K562 (cell line): ENCODE data around the gene RBM19. TPM values are rescaled to one million over a fixed set of nuclear protein-coding genes. Genes with fewer than 3 reads are reported as not detected.

Experiments
- ARNT ChIP-seq, 2 experiments: fragments of 450-650 bp; IDR thresholded peaks; 2 replicates each; pipeline ENCODE4 v1.6.1; 2016; ENCODE audit warnings: mild to moderate bottlenecking in 1 of 2
- CBX3 ChIP-seq, 2 experiments: IDR thresholded peaks; 1 replicate in 1 of 2; 2 replicates in 1 of 2; pipeline ENCODE4 v1.6.1; 2012; ENCODE audit warnings: inconsistent platforms in 2 of 2, low read length in 2 of 2, borderline replicate concordance in 1 of 2, control low read depth in 1 of 2
- ELF4 ChIP-seq: fragments of 450-650 bp; formaldehyde crosslinking; IDR thresholded peaks from 2 replicates; pipeline ENCODE4 v1.4.0; 2022; ENCODE audit warnings: missing genetic modification characterization
- HNRNPLL ChIP-seq: fragments of 200-400 bp; formaldehyde crosslinking; IDR thresholded peaks from 2 replicates; pipeline ENCODE4 v1.6.1; 2017; ENCODE audit warnings: low read length, low read depth, mild to moderate bottlenecking; ENCODE audit not compliant: poor library complexity, severe bottlenecking
- MAFG ChIP-seq: fragments of 450-650 bp; conservative IDR thresholded peaks from 2 replicates; pipeline ENCODE4 v1.6.1; 2016; ENCODE audit warnings: missing genetic modification characterization, missing compliant biosample characterization
- PHF20 ChIP-seq: fragments of 450-650 bp; IDR thresholded peaks from 2 replicates; pipeline ENCODE4 v1.6.1; 2018; ENCODE audit not compliant: partially characterized antibody
- PHF21A ChIP-seq: fragments of 450-650 bp; IDR thresholded peaks from 2 replicates; pipeline ENCODE4 v1.6.1; 2017; ENCODE audit warnings: low read depth, borderline replicate concordance
- PHF8 ChIP-seq: fragments of 200-600 bp; sonication (generic); IDR thresholded peaks from 2 replicates; pipeline ENCODE4 v1.6.1; 2012; ENCODE audit warnings: mixed run types, mild to moderate bottlenecking, inconsistent platforms, low read length, moderate library complexity, borderline replicate concordance
- POLR2AphosphoS5 ChIP-seq: IDR thresholded peaks from 2 replicates; pipeline ENCODE4 v1.6.1; 2011; ENCODE audit warnings: mild to moderate bottlenecking, low read depth, low read length, moderate library complexity; ENCODE audit not compliant: control insufficient read depth, insufficient read depth
- RNF2 ChIP-seq: sonication (generic); IDR thresholded peaks from 2 replicates; pipeline ENCODE4 v1.6.1; 2016
- SLC30A9 ChIP-seq: fragments of 250-450 bp; sonication (Bioruptor Pico); IDR thresholded peaks from 2 replicates; pipeline ENCODE4 v1.8.0; 2022; ENCODE audit warnings: mild to moderate bottlenecking, moderate library complexity
- SMARCE1 ChIP-seq: fragments of 450-650 bp; IDR thresholded peaks from 2 replicates; pipeline ENCODE4 v1.7.1; 2016; ENCODE audit warnings: mild to moderate bottlenecking
- TAF9B ChIP-seq: fragments of 450-650 bp; IDR thresholded peaks from 2 replicates; pipeline ENCODE4 v1.6.1; 2018; ENCODE audit warnings: mild to moderate bottlenecking; ENCODE audit not compliant: partially characterized antibody
- ZNF165 ChIP-seq: fragments of 250-450 bp; sonication (Bioruptor Pico); IDR thresholded peaks from 2 replicates; pipeline ENCODE4 v1.4.0; 2020; ENCODE audit warnings: borderline replicate concordance
- ZNF444 ChIP-seq: fragments of 250-450 bp; sonication (Bioruptor Pico); IDR thresholded peaks from 2 replicates; pipeline ENCODE4 v1.4.0; 2020; ENCODE audit warnings: mild to moderate bottlenecking, moderate library complexity
- ZNF75A ChIP-seq: fragments of 450-650 bp; formaldehyde crosslinking; IDR thresholded peaks from 2 replicates; pipeline ENCODE4 v1.4.0; 2020; ENCODE audit warnings: mild to moderate bottlenecking
- ZNF778 ChIP-seq: fragments of 450-650 bp; formaldehyde crosslinking; IDR thresholded peaks from 2 replicates; pipeline ENCODE4 v1.4.0; 2020; ENCODE audit warnings: mild to moderate bottlenecking, moderate library complexity
- polyA plus RNA-seq, 8 experiments: library from polyadenylated mRNA; depleted of rRNA in 4 of 8; stranded (reverse) in 5 of 8; unstranded in 3 of 8; fragments of >200 nt; fragmentation: Nextera tagmentation in 2 of 8; fragmentation: Illumina TruSeq in 1 of 8; extraction: Ambion mirVana in 2 of 8; extraction: Trizol in 1 of 8; gene quantifications; 2 replicates each; pipeline versions ENCODE4 v1.2.1 to v1.2.3, GENCODE V29; 2011 to 2014; ENCODE audit warnings: inconsistent platforms in 1 of 8, missing spikeins in 1 of 8
- total RNA-seq, 7 experiments: library from RNA; depleted of rRNA in 6 of 7; stranded (reverse); fragments of >200 nt in 6 of 7; fragmentation: Illumina TruSeq in 2 of 7; extraction: Trizol in 2 of 7; gene quantifications; 2 replicates each; pipeline versions ENCODE4 v1.2.1 to v1.2.3, GENCODE V29; 2011 to 2021; ENCODE audit warnings: low replicate concordance in 1 of 7
- TF ChIP-seq, protein P1 (sequence below), 3 experiments: fragments of 200-800 bp in 1 of 3; fragments of 250-450 bp in 1 of 3; fragments of 450-650 bp in 1 of 3; sonication (Bioruptor Pico) in 1 of 3; sonication (Bioruptor generic) in 1 of 3; formaldehyde crosslinking in 1 of 3; IDR thresholded peaks; 2 replicates each; pipeline versions ENCODE4 v1.6.1 to v1.8.0; 2016 to 2022; ENCODE audit warnings: mild to moderate bottlenecking in 2 of 3, missing genetic modification characterization in 2 of 3, missing compliant biosample characterization in 1 of 3, moderate library complexity in 1 of 3
- TF ChIP-seq, protein P2 (sequence below): fragments of 450-650 bp; formaldehyde crosslinking; IDR thresholded peaks from 2 replicates; pipeline ENCODE4 v1.4.0; 2022; ENCODE audit warnings: mild to moderate bottlenecking, moderate library complexity
- TF ChIP-seq, protein P3 (sequence below): fragments of 450-650 bp; IDR thresholded peaks from 2 replicates; pipeline ENCODE4 v1.6.1; 2016; ENCODE audit warnings: antibody characterized with exemption
- TF ChIP-seq, protein P4 (sequence below): fragments of 250-450 bp; sonication (Bioruptor Pico); IDR thresholded peaks from 2 replicates; pipeline ENCODE4 v1.8.0; 2021; ENCODE audit warnings: borderline replicate concordance, mild to moderate bottlenecking, moderate library complexity; ENCODE audit not compliant: poor library complexity, severe bottlenecking

Gene RBM19
- total and polyA plus RNA-seq, 9 of the 15 experiments (the other 6 are each of a cell fraction or from before 2014, with no cell fraction given): 16.0 to 58.4 (median 37.9) TPM

DNA sequence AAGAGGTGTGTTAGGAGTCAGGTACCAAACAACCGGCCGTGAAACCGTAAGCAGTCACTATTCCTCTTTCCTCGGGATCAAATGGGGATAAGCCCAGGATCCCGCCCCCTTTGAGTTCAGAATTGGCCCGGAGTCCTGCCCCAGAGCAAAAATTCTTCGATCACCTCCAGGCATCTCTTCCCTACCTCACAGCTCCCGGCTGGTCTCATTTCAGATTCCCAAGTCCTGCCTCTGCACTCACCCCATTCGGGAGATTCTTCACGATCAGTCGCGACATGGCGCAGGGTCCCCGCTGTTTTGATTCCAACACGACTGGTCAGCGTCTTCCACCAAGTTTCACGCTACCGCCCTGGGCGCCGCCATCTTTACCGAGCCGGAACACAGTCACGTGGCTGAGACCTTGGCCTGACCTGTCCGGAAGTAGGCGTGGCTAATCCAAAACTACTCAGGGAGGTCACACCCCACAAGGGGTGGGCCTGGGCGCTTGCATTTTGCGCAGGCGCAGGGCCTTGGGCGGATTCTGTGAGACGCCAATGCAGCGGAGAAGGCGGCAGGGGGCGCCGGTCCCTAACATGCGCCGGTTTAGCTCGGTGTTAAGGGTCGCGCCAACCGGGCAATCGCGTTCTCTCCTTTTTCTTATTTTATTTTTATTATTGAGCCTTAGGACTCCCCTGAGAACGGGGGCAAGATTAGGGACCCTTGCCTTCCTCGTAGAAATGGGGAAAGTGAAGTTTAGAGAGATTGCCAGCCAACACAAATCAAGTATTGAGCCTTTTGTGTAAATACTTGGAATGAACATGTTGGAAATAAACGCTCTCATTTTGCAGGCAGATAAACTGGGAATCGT lies at the start of gene RBM19 (continued):
- TF ChIP-seq, protein P1, sequence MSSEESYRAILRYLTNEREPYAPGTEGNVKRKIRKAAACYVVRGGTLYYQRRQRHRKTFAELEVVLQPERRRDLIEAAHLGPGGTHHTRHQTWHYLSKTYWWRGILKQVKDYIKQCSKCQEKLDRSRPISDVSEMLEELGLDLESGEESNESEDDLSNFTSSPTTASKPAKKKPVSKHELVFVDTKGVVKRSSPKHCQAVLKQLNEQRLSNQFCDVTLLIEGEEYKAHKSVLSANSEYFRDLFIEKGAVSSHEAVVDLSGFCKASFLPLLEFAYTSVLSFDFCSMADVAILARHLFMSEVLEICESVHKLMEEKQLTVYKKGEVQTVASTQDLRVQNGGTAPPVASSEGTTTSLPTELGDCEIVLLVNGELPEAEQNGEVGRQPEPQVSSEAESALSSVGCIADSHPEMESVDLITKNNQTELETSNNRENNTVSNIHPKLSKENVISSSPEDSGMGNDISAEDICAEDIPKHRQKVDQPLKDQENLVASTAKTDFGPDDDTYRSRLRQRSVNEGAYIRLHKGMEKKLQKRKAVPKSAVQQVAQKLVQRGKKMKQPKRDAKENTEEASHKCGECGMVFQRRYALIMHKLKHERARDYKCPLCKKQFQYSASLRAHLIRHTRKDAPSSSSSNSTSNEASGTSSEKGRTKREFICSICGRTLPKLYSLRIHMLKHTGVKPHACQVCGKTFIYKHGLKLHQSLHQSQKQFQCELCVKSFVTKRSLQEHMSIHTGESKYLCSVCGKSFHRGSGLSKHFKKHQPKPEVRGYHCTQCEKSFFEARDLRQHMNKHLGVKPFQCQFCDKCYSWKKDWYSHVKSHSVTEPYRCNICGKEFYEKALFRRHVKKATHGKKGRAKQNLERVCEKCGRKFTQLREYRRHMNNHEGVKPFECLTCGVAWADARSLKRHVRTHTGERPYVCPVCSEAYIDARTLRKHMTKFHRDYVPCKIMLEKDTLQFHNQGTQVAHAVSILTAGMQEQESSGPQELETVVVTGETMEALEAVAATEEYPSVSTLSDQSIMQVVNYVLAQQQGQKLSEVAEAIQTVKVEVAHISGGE (CRISPR knock-in tag; IDR thresholded peaks at IDR 0.05): no peak; a peak in 1 of 6 replicates
- TF ChIP-seq, protein P2, sequence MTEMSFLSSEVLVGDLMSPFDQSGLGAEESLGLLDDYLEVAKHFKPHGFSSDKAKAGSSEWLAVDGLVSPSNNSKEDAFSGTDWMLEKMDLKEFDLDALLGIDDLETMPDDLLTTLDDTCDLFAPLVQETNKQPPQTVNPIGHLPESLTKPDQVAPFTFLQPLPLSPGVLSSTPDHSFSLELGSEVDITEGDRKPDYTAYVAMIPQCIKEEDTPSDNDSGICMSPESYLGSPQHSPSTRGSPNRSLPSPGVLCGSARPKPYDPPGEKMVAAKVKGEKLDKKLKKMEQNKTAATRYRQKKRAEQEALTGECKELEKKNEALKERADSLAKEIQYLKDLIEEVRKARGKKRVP (CRISPR knock-in tag): no peak
- no peak for TF ChIP-seq MAFG (tag)
- peak; percentile 80 for TF ChIP-seq SMARCE1
- peak; percentile 74 for TF ChIP-seq POLR2AphosphoS5
- TF ChIP-seq ARNT (IDR thresholded peaks at IDR 0.05): 0 out of 4 replicates have a peak, but pooled peaks of 1 of the 2 experiments have one; percentile 46
- TF ChIP-seq TAF9B: peak; percentile 45
- no peak for TF ChIP-seq SLC30A9 (CRISPR knock-in tag)
- no peak for TF ChIP-seq ZNF778 (CRISPR knock-in tag)
- no peak for TF ChIP-seq ZNF165 (CRISPR knock-in tag)
- peak; percentile 99 for TF ChIP-seq PHF20
- TF ChIP-seq CBX3 (IDR thresholded peaks at IDR 0.05; ENCODE audit: borderline replicate concordance in 1 of 2, low read length in 2 of 2): peak in 1 of 2 experiments; percentile 52; a peak in 1 of 3 replicates
- peak; percentile 80; the same call in 1 of the 2 replicates for TF ChIP-seq PHF8
- 0 out of 2 replicates have a peak, but pooled peaks have one; percentile 17 for TF ChIP-seq RNF2
- no peak for TF ChIP-seq ZNF444 (CRISPR knock-in tag)
- no peak for TF ChIP-seq ZNF75A (CRISPR knock-in tag)
- TF ChIP-seq HNRNPLL: peak; percentile 43
- TF ChIP-seq, protein P3, sequence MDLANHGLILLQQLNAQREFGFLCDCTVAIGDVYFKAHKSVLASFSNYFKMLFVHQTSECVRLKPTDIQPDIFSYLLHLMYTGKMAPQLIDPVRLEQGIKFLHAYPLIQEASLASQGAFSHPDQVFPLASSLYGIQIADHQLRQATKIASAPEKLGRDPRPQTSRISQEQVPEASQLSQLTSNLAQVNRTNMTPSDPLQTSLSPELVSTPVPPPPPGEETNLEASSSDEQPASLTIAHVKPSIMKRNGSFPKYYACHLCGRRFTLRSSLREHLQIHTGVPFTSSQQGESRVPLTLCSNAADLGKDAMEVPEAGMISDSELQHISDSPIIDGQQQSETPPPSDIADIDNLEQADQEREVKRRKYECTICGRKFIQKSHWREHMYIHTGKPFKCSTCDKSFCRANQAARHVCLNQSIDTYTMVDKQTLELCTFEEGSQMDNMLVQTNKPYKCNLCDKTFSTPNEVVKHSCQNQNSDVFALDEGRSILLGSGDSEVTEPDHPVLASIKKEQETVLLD: peak; percentile 92
- no peak for TF ChIP-seq PHF21A
- TF ChIP-seq ELF4 (CRISPR knock-in tag): 0 out of 2 replicates have a peak, but pooled peaks have one; percentile 15
- TF ChIP-seq, protein P4, sequence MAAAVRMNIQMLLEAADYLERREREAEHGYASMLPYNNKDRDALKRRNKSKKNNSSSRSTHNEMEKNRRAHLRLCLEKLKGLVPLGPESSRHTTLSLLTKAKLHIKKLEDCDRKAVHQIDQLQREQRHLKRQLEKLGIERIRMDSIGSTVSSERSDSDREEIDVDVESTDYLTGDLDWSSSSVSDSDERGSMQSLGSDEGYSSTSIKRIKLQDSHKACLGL (CRISPR knock-in tag): peak; percentile 100
